Natural killer cell (primary cell): ENCODE data around the gene KCNQ2. TPM values are rescaled to one million over a fixed set of nuclear protein-coding genes. Genes with fewer than 3 reads are reported as not detected.

ENCODE experiments used
- ATAC-seq, 3 donors: fragments of 150-1000 bp in 2 of 3; fragments of 200-7000 bp in 1 of 3; cut with Tn5 transposase; 1 replicate in 1 of 3; 2 replicates in 2 of 3; pipeline ENCODE4 v1.10.0; 2021; ENCODE audit warnings: mild to moderate bottlenecking in 2 of 3, moderate library complexity in 2 of 3
- DNase-seq, 2 donors: peaks; one replicate each; pipeline versions ENCODE4 v3.0.0 to v3.0.0-alpha.2; 2013 to 2021; ENCODE audit warnings: mixed read lengths in 1 of 2
- H3K27ac ChIP-seq: one replicate; pipeline ENCODE4 v1.5.1; 2013; ENCODE audit warnings: mild to moderate bottlenecking, low read length
- H3K27me3 ChIP-seq: one replicate; pipeline ENCODE4 v1.6.1; 2013; ENCODE audit warnings: low read length; ENCODE audit not compliant: control insufficient read depth, insufficient read depth
- H3K36me3 ChIP-seq: one replicate; pipeline ENCODE4 v1.6.1; 2013; ENCODE audit warnings: low read length; ENCODE audit not compliant: control insufficient read depth, insufficient read depth
- H3K4me1 ChIP-seq: one replicate; pipeline ENCODE4 v1.6.1; 2013; ENCODE audit warnings: low read length; ENCODE audit not compliant: control insufficient read depth, insufficient read depth
- H3K4me3 ChIP-seq: one replicate; pipeline ENCODE4 v1.5.1; 2013; ENCODE audit warnings: low read length
- H3K9me3 ChIP-seq: one replicate; pipeline ENCODE4 v1.6.1; 2013; ENCODE audit warnings: low read length; ENCODE audit not compliant: control insufficient read depth, insufficient read depth
- H3K27ac Mint-ChIP-seq, 2 donors: one replicate each; pipeline ENCODE4 v1.8.0; 2022; ENCODE audit warnings: mild to moderate bottlenecking in 2 of 2, mixed read lengths in 2 of 2, moderate library complexity in 1 of 2
- H3K27me3 Mint-ChIP-seq, 2 donors: one replicate each; pipeline ENCODE4 v1.8.0; 2022; ENCODE audit warnings: low read depth in 2 of 2, mixed read lengths in 2 of 2
- H3K36me3 Mint-ChIP-seq: one replicate; pipeline ENCODE4 v1.8.0; 2022; ENCODE audit warnings: mixed read lengths
- H3K4me1 Mint-ChIP-seq, 2 donors: one replicate each; pipeline ENCODE4 v1.8.0; 2022; ENCODE audit warnings: mixed read lengths in 2 of 2
- H3K4me3 Mint-ChIP-seq: one replicate; pipeline ENCODE4 v1.8.0; 2022; ENCODE audit warnings: mild to moderate bottlenecking, moderate library complexity, mixed read lengths
- H3K9me3 Mint-ChIP-seq, 2 donors: one replicate each; pipeline ENCODE4 v1.8.0; 2022; ENCODE audit warnings: mixed read lengths in 2 of 2
- WGBS: methylation state at CpG from one replicate; pipeline ENCODE4 v1.1.7; 2013; ENCODE audit warnings: missing lambda C conversion rate; ENCODE audit not compliant: insufficient coverage; 5-methylcytosine and 5-hydroxymethylcytosine counted together
- intact Hi-C: fragments of 100-400 bp; cut with micrococcal nuclease; formaldehyde crosslinking; loops from one replicate; pipeline ENCODE4 v1.14.2; 2022
- total RNA-seq, 4 donors: library from RNA; stranded (reverse); fragments of 120-200 nt in 1 of 4; gene quantifications; one replicate each; pipeline versions ENCODE4 v1.2.3 to v1.2.4, GENCODE V29; 2013 to 2022
- TF ChIP-seq, protein P1 (sequence below): fragments of 200-600 bp; IDR thresholded peaks from one replicate; pipeline ENCODE4 v1.8.0; 2022; ENCODE audit warnings: antibody characterized with exemption

KCNQ2 gene
- total RNA-seq, 3 donors from 2014 or later (not counting 1 experiment from before 2014, with no cell fraction given) = not detected

DNA sequence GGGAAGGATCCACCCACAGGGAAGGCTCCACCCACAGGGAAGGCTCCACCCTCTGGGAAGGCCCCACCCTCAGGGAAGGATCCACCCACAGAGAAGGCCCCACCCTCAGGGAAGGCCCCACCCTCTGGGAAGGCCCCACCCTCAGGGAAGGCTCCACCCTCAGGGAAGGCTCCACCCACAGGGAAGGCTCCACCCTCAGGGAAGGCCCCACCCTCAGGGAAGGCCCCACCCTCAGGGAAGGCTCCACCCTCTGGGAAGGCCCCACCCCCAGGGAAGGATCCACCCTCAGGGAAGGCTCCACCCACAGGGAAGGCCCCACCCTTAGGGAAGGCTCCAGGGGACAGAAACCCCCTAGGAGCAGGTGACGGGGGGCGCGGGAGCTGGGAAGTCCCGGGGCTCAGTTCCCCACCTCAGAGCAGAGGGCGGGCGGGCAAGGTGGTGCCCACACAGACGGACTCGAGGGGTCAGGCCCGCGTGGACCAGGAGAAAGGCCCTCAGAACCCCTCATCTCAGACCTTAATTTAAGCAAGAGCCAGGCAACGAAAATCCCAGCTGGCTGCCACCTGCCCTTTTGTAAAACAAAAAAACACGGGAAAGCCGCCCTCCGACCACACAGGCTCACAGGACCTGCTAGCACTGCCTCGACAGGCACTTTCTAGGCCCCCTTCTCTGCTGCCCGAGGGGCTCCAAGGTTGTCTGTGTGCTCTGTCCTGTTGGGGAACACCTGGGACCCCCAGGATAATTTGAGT lies 39.7 kb downstream of the KCNQ2 start:
- Histone ChIP-seq H3K4me3 (no peak overlapping the region), H3K36me3 (no peaks in the 10 kb centered on the region), H3K27ac (no peak overlapping the region), H3K9me3 (no peaks in the 10 kb centered on the region), H3K27me3 (no peaks in the 10 kb centered on the region), H3K4me1 (peaks cover 13% of the 10 kb centered on the region)
- H3K4me3 Mint-ChIP-seq = no peak overlapping the region
- DNase-seq = no peak
- TF ChIP-seq, protein P1, sequence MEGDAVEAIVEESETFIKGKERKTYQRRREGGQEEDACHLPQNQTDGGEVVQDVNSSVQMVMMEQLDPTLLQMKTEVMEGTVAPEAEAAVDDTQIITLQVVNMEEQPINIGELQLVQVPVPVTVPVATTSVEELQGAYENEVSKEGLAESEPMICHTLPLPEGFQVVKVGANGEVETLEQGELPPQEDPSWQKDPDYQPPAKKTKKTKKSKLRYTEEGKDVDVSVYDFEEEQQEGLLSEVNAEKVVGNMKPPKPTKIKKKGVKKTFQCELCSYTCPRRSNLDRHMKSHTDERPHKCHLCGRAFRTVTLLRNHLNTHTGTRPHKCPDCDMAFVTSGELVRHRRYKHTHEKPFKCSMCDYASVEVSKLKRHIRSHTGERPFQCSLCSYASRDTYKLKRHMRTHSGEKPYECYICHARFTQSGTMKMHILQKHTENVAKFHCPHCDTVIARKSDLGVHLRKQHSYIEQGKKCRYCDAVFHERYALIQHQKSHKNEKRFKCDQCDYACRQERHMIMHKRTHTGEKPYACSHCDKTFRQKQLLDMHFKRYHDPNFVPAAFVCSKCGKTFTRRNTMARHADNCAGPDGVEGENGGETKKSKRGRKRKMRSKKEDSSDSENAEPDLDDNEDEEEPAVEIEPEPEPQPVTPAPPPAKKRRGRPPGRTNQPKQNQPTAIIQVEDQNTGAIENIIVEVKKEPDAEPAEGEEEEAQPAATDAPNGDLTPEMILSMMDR = no peak
- no peaks in the 10 kb centered on the region for H3K36me3 Mint-ChIP-seq
- WGBS = 94% methylated on average over 16 of the region's 16 CpGs
- H3K4me1 Mint-ChIP-seq = peaks cover 6 to 11% of the 10 kb centered on the region in 2 donors
- no peak for ATAC-seq
- no peak overlapping the region for H3K27ac Mint-ChIP-seq
- intact Hi-C loops = no loop called here
- H3K27me3 Mint-ChIP-seq = peaks cover 0 to 2% of the 10 kb centered on the region in 2 donors
- no peaks in the 10 kb centered on the region for H3K9me3 Mint-ChIP-seq

DNA sequence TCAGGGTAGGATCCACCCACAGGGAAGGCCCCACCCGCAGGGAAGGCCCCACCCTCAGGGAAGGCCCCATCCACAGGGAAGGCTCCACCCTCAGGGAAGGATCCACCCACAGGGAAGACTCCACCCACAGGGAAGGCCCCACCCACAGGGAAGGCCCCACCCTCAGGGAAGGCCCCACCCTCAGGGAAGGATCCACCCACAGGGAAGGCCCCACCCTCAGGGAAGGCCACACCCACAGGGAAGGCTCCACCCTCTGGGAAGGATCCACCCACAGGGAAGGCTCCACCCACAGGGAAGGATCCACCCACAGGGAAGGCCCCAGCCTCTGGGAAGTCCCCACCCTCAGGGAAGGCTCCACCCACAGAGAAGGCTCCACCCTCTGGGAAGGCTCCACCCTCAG lies 40.5 kb downstream of the KCNQ2 start:
- Histone ChIP-seq H3K27ac (no peak overlapping the region), H3K36me3 (no peaks in the 10 kb centered on the region), H3K27me3 (no peaks in the 10 kb centered on the region), H3K9me3 (no peaks in the 10 kb centered on the region), H3K4me1 (peaks cover 13% of the 10 kb centered on the region), H3K4me3 (no peak overlapping the region)
- intact Hi-C loops = no loop called here
- DNase-seq (no peak), ATAC-seq (no peak)
- Mint-ChIP-seq H3K27me3 (peaks cover 0 to 2% of the 10 kb centered on the region in 2 donors), H3K36me3 (no peaks in the 10 kb centered on the region), H3K9me3 (no peaks in the 10 kb centered on the region), H3K27ac (no peak overlapping the region), H3K4me1 (peaks cover 6 to 11% of the 10 kb centered on the region in 2 donors), H3K4me3 (no peak overlapping the region)
- WGBS = no CpG with 5 or more reads among the region's 1 CpG
- TF ChIP-seq, protein P1 = no peak

DNA sequence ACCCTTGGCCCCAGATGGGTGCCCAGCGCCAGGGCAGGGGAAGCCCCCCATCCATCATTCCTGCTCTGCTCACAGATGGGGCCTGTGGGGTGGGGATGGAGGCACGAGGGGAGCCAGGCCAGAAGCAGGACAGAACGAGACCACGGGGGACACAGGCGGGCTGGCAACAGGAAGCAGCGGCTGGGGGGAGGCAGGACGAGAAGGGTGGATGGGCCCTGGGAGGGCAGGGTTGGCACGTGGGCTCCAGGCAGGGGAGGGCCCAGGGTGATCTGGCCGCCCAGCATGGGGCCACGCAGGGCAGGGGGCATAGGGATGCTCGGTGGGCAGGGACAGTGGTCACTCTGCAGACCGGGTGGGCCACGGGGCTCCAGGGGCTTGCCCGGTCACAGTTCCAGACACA lies 41.6 kb downstream of the KCNQ2 start:
- Histone ChIP-seq H3K36me3 (no peaks in the 10 kb centered on the region), H3K27ac (no peak overlapping the region), H3K9me3 (no peaks in the 10 kb centered on the region), H3K4me3 (no peak overlapping the region), H3K4me1 (peaks cover 13% of the 10 kb centered on the region), H3K27me3 (no peaks in the 10 kb centered on the region)
- H3K9me3 Mint-ChIP-seq = no peaks in the 10 kb centered on the region
- H3K4me3 Mint-ChIP-seq = no peak overlapping the region
- ATAC-seq (no peak), DNase-seq (no peak)
- H3K27me3 Mint-ChIP-seq = peaks cover 0 to 2% of the 10 kb centered on the region in 2 donors
- WGBS = 77% methylated on average over 13 of the region's 14 CpGs
- no peaks in the 10 kb centered on the region for H3K36me3 Mint-ChIP-seq
- TF ChIP-seq, protein P1 = no peak
- H3K4me1 Mint-ChIP-seq = peaks cover 6 to 11% of the 10 kb centered on the region in 2 donors
- intact Hi-C loops = no loop called here
- peak overlapping the region in 1 of 2 donors; percentile 45 for H3K27ac Mint-ChIP-seq

DNA sequence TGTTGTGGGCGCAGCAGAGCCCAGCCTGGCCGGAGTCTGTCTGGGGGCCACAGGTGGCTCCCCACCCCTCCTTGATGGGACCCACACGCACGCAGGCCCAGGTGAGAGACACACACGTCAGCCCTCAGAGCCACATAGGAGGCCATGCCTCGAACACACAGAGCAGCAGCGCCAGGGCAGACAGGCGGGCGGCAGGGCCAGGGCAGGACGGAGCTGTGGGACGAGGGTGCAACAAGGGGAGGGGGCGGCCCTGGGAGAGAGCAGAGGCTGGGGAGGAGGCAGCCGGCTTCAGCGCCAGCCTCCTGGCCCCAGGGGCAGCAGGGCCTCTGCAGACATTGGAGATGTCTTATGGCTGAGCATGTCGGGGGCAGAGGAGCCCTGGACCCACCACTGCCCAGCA lies 42.5 kb downstream of the KCNQ2 start:
- no peak overlapping the region for H3K27ac Mint-ChIP-seq
- H3K27me3 Mint-ChIP-seq = peaks cover 0 to 2% of the 10 kb centered on the region in 2 donors
- Histone ChIP-seq H3K36me3 (no peaks in the 10 kb centered on the region), H3K4me3 (no peak overlapping the region), H3K27me3 (no peaks in the 10 kb centered on the region), H3K27ac (no peak overlapping the region), H3K4me1 (peaks cover 12% of the 10 kb centered on the region), H3K9me3 (no peaks in the 10 kb centered on the region)
- intact Hi-C loops = no loop called here
- H3K9me3 Mint-ChIP-seq = no peaks in the 10 kb centered on the region
- peaks cover 5 to 9% of the 10 kb centered on the region in 2 donors for H3K4me1 Mint-ChIP-seq
- no peaks in the 10 kb centered on the region for H3K36me3 Mint-ChIP-seq
- no peak for ATAC-seq
- no peak for DNase-seq
- TF ChIP-seq, protein P1 = no peak
- WGBS = 92% methylated on average over 15 of the region's 15 CpGs
- H3K4me3 Mint-ChIP-seq = no peak overlapping the region
